NB4 (cell line): ENCODE measurements around the gene OXSM.

Experiments
- DNase-seq: peaks from one replicate; pipeline ENCODE4 v3.0.0; 2010; ENCODE audit warnings: low read depth
- H3K4me3 ChIP-seq: one replicate; pipeline ENCODE4 v1.5.1; 2011; ENCODE audit warnings: mild to moderate bottlenecking, low read depth, low read length, moderate library complexity
- MAX ChIP-seq: IDR thresholded peaks from 2 replicates; pipeline ENCODE4 v1.6.1; 2011; ENCODE audit warnings: low read depth, low read length
- MYC ChIP-seq: IDR thresholded peaks from 2 replicates; pipeline ENCODE4 v1.6.1; 2011; ENCODE audit warnings: low read depth, low read length
- POLR2A ChIP-seq: IDR thresholded peaks from 2 replicates; pipeline ENCODE4 v1.6.1; 2011; ENCODE audit warnings: mild to moderate bottlenecking; ENCODE audit not compliant: insufficient read length; ENCODE audit errors: extremely low read depth
- TF ChIP-seq, protein P1 (sequence below): IDR thresholded peaks from one replicate; pipeline ENCODE4 v1.5.1; 2012; ENCODE audit warnings: low read depth, low read length

Gene OXSM

DNA sequence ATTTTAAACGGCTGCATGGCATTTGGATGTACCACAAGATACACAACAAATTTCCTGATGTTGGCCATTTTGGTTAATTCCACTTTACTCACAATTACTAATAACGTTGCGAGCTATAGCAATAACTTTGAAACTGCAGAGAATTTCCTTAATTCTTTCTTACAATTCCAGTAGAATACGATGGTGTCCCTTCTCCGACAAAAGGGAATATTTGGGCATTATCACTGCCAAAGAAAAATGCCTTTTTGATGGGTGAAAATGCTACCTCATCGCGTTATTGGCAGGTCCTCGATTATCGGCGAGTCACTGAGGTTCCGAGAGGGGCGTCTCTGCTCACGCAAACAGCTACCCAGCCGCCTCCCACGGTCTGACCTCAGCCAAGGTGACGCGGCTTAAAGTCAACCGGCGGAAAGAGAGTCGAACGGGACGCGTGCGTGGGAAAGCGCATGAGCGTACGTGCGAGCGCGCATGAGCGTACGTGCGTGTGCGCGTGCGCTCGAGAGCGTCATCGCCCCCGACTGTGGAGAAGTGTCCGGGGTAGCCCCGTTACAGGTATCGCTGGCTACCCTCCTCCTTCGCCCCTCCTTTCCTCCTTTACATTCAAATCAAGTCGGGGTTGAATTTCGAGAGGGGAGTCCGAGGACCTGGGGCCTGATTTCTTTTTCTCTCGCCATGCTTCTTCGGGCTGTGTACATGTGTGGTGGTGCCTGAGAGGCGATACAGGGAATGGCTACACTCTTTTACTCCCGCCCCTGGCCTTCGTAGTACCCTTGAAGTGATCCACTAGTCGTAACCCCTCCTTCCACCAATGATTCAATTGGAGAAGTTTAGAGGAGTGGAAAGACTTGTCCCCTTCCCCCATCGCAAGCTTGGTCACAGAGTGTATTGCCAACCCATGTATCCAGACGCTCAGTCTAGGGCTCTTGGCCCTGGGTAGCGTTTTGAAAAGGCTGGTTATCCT lies at the start of gene OXSM:
Gene OXSM (plus strand): TSS at position 495 of the 961 bp plus-strand sequence. CDS start 931 bp downstream, outside the sequence.
- TF ChIP-seq MAX (peak; percentile 90), MYC (peak; percentile 56; the same call in 1 of the 2 replicates), POLR2A (peak; percentile 95)
- TF ChIP-seq, protein P1, sequence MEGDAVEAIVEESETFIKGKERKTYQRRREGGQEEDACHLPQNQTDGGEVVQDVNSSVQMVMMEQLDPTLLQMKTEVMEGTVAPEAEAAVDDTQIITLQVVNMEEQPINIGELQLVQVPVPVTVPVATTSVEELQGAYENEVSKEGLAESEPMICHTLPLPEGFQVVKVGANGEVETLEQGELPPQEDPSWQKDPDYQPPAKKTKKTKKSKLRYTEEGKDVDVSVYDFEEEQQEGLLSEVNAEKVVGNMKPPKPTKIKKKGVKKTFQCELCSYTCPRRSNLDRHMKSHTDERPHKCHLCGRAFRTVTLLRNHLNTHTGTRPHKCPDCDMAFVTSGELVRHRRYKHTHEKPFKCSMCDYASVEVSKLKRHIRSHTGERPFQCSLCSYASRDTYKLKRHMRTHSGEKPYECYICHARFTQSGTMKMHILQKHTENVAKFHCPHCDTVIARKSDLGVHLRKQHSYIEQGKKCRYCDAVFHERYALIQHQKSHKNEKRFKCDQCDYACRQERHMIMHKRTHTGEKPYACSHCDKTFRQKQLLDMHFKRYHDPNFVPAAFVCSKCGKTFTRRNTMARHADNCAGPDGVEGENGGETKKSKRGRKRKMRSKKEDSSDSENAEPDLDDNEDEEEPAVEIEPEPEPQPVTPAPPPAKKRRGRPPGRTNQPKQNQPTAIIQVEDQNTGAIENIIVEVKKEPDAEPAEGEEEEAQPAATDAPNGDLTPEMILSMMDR, result no peak
- DNase-seq, result peak; percentile 96

GRCh38 chr3:25744470-25744869 lies 45.4 kb upstream of the OXSM start:
- H3K4me3 ChIP-seq, result no peak overlapping the region
- TF ChIP-seq MAX, result no peak
- TF ChIP-seq, protein P1, result no peak
- TF ChIP-seq MYC, result no peak
- TF ChIP-seq POLR2A, result no peak
- peak; percentile 32 for DNase-seq

More for the DNA sequence above, at the start of gene OXSM:
- peak within 1 kb of the TSS; percentile 89 for H3K4me3 ChIP-seq

GRCh38 chr3:25747033-25747432 lies 42.9 kb upstream of the OXSM start:
- no peak overlapping the region for H3K4me3 ChIP-seq
- TF ChIP-seq, protein P1, result no peak
- no peak for TF ChIP-seq MAX
- TF ChIP-seq POLR2A, result no peak
- TF ChIP-seq MYC, result no peak
- no peak for DNase-seq

DNA sequence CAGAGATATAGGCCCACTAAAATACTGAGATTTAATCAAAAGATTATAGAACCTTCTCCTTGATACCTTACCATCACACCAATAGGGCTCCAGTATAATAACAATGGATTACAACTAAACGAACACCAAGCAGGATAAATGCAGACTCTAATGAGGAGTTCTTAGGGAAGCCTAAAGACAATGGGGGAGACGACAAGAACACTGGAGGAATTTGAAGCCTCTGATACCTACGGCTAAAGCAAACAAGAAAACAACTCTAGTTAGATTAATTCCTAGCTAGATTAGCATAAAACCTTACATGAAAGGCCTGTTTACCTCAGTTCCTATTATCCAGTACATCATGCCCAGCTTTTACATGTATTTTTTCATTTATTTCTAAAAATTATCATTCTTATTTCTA lies 41.7 kb upstream of the OXSM start:
- no peak overlapping the region for H3K4me3 ChIP-seq
- TF ChIP-seq, protein P1, result no peak
- TF ChIP-seq MAX (no peak), POLR2A (no peak), MYC (no peak)
- no peak for DNase-seq

DNA sequence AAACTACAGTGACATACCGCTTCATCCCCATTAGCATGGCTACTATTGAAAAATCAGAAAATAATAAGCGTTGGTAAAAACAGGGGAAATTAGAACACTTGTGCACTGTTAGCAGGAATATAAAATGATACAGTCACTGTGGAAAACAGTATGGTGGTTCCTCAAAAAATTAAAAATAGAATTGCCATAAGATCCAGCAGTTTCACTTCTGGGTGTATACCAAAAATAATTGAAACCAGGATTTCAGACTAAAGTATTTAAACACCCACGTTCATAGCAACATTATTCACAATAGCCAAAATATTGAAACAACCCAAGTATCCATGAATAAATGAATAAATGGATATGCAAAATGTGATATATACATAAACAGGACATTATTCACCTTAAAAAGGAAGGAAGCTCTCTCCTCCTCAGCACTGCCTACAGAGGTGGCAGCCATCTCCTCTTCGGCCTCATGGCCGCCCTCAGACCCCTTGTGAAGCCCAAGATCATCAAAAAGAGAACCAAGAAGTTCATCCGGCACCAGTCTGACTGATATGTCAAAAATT lies 40.8 kb upstream of the OXSM start:
- no peak for DNase-seq
- TF ChIP-seq POLR2A (no peak), MAX (no peak), MYC (no peak)
- TF ChIP-seq, protein P1, result no peak
- no peak overlapping the region for H3K4me3 ChIP-seq
